Glomerular visceral epithelial cell (primary cell): Measurements from ENCODE around the gene MKLN1.
"Not testable (repeated sequence)": the region's sequence is repeated elsewhere in the genome, so short reads cannot be mapped to it uniquely, and the experiment has no call there.

Experiments used
- DNase-seq: peaks from one replicate; pipeline ENCODE4 v3.0.0-alpha.2; 2016; ENCODE audit errors: extremely low spot score

The MKLN1 gene

DNA sequence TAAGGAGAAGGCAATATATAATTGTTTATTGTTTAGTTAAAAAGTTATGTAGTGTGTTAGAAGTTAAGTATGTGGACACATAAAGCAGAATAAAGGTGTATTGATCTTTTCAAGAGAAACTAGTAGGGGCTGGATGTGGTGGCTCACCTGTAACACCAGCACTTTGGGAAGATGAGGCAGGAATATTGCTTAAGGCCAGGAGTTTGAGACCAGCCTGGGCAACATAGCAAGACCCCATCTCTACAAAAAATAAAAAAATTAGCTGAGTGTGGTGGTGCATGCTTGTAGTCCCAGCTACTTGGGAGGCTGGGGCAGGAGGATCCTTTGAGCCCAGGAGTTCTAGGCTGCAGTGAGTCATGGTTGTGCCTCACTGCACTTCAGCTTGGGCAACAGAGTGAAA is 135.0 kb downstream of the MKLN1 start:
- not testable (repeated sequence) for DNase-seq

DNA sequence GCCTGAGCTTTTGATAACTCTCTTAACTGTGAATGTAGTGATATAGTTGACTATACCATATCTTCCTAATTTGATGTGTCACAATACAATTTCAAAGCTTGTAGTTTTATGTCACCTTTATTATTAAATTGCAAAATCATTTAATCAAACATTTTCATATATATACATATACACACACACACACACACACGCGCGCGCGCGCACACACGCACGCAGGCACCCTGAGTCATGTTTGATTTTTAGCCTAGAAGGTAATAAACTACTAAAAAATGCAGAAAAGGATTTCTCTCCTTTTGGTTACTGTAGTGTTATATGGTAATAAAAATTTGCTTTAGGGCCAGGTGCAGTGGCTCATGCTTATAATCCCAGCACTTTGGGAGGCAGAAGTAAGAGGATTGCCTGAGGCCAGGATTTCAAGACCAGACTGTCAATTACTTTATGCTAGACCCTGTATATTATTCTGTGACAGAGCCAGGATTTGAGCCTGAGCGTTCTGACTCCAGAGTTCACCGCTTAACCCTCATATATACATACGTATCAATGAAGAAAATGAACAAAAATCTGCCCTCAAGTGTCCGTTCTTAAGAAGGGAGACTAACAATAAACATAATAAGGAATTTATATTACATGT is 139.2 kb downstream of the MKLN1 start:
- DNase-seq: no peak

DNA sequence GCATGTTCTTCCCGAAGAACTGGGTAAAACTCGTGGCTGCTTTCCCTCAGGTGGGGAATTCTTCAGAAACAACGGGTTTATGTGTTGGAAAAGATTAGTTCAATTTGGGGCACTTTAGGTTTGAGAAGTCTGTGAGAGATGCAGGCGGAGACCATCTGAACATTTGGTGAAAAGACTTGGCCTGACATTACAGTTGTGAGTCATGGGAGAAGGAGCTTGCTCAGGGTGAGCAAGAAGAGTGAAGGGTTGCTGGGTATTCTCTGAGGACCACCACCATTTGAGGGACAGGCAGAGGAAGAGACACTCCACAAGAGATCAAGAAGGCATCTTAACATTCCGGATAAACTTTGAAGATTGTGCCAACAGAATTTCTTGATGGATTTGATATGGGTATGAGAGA is 140.1 kb downstream of the MKLN1 start:
- DNase-seq: no peak

DNA sequence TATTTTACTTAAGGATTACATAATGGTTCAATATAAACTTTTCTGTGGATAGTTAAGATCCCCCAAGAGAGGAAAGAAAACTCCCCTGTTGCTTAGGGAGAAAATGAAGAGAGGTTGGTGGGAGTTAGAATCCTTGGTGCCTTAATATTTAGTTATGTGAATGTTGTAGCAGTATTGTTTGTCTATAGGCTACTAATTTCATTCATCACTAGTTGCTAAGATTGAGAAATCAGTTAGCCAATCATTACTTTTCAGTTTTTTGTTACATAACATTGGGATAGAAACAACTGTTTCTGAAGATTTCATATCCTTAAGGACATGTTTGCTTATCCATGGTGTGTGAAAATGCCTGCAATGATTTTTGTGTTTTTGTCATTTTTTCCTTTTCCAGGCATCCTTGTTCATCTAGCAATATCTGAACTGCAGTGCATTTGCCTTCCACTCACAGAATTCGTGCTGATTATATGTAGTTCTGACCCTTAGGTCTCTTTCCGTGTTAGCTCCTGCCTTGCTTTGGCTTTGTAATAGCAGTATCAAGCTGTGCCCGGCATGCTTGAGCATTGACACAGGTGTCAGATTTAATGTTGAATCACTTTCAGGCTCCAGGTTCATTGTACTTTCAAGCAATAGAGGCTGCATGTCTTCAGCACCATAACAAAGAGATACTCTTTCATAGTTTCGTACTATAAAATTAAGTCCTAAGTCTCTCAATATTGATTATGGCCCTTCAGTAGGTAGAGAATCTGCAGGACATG is 143.8 kb downstream of the MKLN1 start:
- DNase-seq: no peak

DNA sequence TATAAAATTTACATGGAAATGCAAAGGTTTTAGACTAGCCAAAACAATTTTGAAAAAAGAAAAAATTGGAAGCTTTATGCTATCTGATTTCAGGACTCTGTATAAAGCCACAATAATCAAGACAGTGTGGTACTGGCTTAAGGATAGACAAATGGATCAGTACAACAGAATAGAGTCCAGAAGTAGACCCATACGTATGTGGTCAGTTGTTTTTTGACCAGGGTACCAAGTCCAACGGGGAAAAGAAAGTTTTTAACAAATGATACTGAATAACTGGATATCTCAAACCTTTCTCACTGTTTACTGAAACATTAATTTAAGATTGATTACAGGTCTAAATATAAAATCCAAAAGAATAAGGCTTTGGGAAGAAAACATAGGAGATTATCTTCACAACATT is 149.1 kb downstream of the MKLN1 start:
- no peak for DNase-seq

DNA sequence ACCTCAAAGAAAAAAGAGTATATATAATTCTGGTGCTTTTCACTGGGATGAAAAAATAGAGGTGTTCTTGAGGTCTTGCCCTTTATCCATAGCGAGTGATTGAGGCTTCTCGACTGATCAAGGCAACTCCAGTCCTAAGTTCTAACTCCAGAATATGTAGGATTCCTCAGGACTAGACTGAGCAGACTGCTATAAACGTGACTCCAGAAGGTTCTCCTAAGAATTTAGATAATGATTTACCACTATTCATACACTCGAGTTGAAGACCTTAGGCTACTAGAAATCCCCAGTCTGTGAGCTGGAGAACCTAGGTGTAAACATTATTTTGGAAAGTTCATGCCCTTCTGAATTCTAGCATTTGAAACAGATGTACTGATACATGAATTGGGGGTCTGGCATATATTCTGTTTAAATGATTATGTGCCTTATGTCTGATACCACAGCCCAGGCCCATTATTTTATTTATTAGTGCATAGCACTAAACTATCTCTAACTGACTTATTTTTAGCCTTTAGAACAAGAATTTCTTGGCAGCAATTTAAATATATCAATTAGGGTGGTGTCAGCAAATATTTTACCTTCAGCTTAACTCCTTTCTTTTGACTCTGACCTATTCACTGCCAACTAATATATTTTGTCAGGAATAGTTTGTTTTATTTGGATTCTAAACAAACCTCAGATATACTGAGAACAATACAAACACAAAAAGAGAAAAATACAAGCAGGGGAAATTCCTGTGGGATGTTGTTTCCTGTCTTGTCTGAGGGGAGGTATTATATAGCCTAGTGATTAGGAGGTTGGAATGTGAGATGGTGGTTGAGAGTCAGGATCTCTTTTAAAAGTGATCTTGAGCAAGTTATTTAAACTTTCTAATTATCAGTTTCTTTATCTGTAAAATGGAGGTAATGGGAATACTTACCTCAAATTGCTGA is 153.0 kb downstream of the MKLN1 start:
- DNase-seq: peak; percentile 34

DNA sequence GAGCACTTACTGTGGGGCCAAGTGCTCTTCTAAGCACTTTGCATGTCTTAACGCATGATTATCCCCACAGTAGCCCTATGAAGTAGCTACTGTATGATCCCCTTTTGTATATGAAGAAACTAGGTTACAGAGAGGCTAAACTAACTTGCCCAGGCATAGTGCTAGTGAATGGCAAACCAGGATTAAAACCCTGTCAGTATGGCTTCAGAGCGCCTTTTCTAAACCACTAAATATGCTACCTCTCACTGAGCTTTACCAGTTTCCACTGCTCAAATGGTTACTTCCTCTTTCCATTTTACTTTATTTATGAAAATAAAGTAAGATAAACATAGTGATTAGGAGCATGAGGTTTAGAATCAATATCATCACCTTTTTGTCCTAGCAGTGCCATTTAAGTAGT is 155.1 kb downstream of the MKLN1 start:
- DNase-seq: no peak

DNA sequence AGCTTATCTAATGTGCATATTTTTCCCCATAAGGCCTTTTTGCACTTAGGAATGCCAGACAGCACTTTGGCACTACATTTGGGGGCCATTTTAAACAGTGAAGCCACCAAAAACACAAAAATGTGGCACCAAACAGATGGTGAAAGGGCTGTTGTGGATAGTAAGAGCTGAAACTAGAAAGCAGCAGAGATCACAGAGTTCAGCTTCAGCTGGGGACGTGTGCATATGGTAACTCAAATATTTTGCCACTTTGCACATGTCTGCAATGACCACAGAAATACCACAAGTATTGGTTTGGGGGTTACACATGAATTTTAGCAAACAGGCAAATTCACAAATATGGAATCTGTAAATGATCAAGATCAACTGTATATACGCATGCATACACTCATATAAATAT is 155.9 kb downstream of the MKLN1 start:
- DNase-seq: no peak

DNA sequence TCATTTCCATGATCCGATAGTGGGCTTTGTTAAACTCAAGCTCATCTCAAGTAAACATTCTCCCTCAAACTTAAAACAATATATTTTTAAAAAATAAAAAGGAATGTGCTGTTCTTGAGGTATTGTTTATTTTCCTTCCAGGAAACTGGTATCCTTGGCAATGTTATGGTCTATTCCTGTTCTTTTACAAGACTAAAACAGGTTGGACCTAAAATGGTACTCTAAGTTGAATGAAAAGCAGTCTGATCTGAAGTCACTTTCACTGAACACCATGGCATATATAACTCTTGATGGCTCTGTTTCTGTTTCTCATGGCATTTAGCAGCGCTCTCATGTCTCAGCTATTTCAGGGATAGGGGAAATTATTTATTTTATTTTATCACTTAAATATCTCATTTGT is 158.7 kb downstream of the MKLN1 start:
- DNase-seq: no peak

DNA sequence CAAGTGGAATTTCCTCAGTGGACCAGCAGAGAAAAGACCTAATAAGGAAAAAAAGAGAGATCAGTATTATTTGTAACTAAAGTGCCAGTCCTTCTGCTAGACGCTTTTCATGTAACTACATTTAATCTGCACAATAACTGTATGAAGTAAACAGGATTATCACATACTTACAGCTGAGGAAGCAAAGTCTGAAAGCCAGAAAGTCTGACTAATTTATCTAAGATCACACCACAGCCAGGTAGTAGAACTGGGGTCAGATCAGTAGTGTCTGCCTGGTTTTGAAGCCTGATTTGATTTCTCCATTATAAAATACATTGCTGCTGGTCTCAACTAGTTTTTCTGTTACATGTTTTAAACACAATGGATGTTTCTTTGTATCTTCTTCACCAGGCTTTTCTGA is 159.5 kb downstream of the MKLN1 start:
- no peak for DNase-seq

DNA sequence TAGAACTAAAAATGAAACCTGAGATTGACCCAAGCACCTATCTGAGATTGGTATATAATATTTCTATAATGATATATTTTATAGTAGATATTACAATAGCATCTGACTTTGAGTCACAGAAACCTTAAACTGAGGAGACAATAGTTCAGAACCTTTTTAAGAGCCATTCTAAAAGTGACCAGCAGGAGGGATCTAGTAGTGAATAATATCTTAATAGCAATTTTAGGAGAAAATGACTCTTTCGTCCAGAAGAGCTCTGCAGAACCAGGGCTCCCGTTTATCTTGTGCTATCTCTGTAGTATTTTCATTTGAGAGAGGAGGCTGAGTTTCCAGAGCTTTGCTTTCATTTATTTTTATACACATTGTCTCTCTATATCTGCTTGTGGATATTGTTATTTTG is 160.7 kb downstream of the MKLN1 start:
- no peak for DNase-seq

DNA sequence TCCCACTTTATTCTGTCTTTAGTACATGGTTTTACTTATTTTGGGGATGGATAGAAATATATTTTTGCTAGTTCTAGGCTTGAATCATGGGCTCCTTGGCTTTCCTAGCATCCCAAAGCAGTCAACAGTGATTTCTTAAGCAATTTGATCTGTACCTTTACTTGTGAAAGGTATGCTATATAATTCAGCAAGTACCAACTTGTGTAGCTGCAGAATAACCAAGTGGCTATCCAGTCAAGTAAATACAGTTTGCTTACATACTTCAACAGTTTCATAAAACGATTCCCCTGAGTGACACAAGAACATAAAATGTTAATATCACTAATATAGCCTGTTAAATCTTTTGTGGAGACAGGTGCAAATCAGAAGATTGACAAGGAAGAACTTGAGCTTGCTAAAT is 161.5 kb downstream of the MKLN1 start:
- DNase-seq: no peak

DNA sequence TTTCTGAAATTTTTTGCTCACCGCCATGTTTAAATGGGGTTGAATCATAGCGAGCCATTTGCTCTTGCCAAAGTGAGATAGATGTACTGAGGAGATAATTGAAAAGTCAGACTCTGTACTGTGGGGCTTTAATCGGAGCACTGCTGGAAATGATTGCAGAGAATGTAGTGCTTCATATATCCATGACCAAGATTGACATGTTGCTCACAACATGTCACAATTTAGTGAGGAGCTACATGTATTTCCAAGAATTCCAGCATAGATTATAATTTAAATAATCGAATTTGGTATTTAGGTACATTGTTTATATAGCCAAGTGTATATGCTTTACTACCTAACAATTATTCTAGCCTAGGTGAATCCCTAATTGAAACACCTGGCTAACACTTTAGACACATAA is 162.2 kb downstream of the MKLN1 start:
- no peak for DNase-seq

DNA sequence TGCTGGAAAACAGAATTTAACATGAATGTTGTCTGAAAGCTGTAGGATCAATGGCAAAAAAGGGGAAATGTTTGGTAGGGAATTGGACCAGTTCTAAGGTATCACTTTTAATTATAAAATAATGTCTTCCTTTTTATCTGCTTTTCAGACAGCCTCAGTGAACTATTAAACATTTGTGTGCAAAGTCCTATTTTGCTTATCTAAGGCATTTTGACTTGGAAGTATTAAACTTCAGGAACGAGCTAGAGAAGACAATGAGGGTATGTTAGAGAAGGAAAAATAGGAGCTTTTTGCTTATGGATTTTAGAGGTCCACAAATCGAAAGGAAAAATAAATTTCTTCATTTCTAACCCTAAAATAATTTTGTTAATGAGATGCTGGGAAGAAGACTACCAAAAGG is 165.4 kb downstream of the MKLN1 start:
- no peak for DNase-seq

DNA sequence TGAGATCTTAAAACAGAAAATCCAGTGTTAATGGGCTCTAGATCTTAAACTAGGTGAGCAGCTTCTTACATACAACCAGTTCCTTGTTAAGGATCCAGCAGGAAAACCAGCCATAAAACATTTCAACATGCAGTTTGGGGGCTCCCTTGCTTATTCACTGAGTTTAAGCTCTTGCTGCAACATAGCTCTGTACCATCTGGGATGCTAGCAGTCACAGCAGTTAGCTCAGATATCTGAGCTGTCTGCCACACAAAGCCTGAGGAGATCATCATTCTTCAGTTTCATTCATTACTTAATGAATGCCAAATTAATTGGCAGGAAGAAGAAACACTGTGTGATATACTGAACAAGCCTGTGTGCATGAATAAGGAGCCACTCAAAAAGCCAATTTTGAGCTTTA is 165.9 kb downstream of the MKLN1 start:
- DNase-seq: no peak

DNA sequence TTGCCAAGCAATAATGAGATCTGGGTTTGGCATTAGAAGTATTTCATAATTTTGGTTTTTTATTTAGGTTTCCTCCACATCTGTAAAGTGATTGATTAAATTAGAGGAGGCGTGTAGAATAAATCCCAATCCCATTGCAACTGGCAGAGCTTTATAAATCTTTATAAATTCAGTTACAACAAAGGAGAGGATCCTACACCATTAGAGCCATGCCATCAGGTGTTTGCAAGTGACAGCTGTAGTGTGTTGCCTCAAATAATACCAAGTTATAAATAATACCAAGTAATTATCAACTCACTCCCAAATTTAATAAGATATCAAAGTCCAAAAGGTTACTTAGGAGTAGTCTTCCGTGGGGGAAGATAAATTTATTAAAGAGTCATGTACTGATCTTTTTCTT is 166.5 kb downstream of the MKLN1 start:
- no peak for DNase-seq

DNA sequence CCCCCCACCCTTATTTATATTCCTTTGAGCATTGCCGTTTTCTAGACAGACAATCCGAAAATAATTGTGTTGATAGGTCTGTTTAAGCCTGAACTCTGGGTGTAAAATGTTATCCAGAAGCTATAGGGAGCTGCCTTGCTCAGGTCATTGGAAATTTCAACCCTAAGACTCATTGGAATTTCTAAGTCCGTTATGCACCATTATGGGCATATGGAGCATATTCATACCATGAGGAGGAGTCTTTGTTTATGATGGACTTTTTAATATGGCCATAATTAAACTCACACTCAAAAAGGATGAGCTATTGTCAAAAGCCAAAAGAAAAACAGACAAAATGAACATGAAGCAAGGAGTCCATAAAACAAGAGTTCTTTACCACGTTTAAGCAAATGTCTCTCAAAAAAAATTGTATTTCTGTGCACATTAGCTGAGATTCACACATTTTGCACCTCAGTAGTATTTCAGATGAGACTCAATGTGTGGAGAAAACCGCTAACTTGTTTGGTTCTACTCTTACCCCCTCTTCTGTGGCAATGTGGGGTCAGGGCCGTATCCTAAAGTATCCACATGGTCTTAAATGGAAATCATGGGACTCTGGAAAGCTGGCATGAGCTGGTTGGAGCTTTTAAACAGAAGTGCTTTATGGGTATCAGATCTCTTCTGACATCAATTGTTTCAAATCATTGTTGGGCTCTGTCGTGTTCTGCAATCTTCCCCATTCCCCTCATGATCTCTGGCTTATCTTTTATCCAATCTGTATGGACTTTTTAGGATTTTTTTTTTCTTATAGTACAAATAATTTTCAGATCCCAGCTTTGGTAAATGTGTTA is 168.2 kb downstream of the MKLN1 start:
- DNase-seq: no peak

DNA sequence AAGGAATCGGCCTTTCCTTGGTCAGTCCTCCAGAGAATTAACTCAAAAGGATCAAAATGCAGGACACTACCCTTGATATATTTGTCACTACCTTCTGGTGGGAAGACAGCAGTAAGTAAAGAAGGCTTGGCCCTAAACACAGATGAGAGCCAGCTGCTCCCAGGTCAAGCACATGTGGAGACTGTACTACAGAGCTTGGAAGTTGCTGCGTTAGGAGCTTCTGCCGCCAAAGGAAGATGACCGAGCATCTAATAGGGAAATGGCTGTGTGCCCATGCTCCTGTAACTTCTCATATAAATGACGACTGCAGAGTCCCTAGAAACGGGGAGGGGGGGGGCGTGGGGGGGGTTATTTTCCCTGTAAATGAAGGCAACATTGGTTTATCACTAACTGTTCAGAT is 169.8 kb downstream of the MKLN1 start:
- DNase-seq: no peak

DNA sequence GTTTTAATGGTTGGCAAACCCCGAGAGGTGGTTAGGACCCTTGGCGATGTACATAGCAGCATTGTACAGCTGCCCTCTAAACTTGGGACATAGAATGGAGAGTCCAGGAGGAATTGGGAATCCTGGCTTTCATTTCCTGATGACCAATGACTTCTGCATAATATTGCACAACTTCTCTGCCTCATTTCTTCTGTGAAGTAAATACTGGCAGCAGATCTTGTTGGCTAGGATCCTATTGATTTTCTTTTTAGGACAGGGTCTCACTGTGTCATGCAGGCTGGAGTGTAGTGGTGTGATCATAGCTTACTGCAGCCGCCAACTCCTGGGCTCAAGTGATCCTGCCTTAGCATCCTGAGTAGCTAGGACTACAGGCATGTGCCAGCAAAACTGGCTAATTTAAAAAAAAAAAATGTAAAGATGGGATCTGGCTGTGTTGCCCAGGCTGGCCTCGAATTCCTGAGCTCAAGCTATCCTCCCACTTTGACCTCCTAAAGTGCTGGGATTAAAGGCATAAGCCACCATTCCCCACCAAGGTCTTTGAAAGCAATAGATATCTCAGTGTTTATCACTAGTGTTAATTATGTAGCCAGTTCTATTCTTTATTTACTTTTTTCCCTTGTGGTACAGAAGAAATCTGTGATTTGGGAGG is 170.7 kb downstream of the MKLN1 start:
- no peak for DNase-seq

DNA sequence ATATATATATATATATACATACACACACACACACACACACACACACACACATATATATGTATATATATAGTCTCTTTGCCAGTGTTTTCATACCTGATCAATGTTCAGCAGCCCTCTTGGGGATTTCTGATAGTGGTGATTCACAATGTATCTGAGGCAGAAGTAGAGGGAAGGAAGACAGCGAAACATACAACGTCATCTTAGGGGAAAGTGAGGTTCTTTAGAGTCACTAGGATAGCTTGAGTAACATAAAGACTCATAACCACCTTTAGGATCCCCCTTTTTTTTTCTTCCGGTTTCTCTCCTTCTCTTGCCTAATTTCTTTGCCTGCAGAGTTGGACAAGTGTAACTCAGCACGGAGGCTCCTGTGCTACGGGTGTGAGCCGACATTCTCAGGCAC is 172.1 kb downstream of the MKLN1 start:
- DNase-seq: no peak

DNA sequence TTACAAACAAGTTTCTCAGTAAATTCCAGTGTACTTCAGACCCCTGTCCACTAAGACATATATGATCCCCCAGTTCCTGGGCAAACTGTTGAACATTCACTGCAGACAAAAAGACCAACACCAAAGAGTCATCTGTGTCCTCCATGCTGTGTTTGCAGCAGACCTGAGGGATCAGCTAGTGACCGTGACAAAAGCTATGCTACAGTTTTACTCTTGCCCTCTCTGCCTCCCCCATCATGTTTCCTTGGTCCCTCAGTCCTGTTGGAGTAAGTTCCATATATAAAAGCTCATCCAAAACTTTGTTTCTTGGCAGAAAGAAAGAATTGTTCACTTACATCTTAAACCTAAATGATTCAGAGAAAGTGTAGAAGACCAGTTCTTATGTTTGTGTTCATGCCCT is 172.7 kb downstream of the MKLN1 start:
- DNase-seq: no peak
